NCI-H128 (cell line): Measurements from ENCODE around the gene CNOT6L.
A peak's percentile ranks its signal among the peaks of the same experiment; 100 is the strongest.

ENCODE experiments used
- DNase-seq: peaks from one replicate; lab custom pipeline; 2025; ENCODE audit not compliant: unreplicated experiment; lab: John Stamatoyannopoulos, UW

Gene CNOT6L

GRCh38 chr4:77820649-77821561, 1.7 kb upstream of the CNOT6L start:
- DNase-seq: no peak

- peak; percentile 67 for DNase-seq
Observed at GRCh38 chr4:77819843-77820648, 878 bp upstream of the CNOT6L start.

DNA sequence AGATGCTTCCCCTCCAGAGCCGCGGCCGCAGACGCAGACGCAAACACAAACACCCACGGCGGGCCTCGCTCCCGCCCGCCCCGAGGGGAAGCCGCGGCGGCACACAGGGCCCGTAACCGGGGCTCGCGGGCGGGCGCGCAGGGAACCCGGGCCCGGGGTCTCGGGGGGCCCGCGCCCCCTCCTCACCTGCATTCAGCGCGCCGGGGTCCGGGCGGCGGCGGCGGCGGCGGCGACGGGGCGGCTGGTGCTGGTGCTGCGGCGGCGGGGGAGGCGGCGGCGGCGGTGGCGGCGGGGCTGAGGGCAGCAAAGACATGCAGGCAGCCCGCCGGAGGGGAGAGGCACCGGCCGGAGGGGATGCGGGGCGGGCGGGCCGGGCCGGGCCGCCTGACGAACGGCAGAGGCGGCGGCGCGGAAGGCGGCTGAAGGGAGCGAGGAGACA, 255 bp upstream of the CNOT6L start:
- DNase-seq: no peak

DNA sequence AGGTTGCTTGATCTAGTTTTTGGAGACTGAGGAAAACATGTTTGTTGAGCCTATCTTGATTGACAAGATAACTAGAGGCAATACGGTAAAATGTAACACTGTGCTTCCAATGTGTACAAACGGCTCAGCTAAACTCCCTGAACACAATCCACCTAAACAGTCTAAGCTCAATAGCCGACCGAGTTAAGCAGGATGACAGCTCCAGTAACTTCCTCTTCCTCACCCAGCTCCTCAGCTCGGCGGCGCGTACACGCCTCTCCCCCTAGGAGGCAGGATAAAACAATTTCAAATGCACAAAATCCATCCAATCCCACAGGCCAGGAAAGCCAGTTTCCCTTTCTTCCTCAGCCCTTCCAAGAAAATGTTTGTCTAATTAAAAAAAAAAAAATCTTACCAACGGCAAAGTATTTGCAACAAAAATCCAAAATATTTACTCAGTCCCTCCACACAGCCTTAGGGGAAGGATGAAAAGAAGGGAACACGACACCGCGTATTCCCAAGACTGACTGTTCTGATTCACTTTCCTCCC, 1.0 kb downstream of the CNOT6L start:
- DNase-seq: peak; percentile 33

- DNase-seq: no peak
Observed at GRCh38 chr4:77817304-77818072, 1.7 kb downstream of the CNOT6L start.

DNA sequence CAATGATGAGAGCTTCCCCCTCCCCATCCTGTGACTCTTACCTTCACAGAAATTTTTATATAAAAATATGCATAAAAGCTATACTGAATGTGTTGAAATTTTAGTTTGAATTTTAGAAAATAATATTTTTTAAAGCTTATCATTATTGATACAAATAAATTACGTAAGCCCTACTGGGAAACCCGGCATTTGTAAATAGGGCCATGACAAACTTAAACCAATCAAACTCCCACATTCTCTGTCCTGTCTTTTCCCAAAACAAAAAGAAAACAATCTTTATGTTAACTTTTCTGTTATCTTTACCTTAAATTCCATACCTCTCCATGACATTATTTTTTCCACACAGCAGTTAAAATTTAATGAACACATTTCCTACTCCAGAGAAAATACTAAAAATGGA, 2.6 kb downstream of the CNOT6L start:
- no peak for DNase-seq

DNA sequence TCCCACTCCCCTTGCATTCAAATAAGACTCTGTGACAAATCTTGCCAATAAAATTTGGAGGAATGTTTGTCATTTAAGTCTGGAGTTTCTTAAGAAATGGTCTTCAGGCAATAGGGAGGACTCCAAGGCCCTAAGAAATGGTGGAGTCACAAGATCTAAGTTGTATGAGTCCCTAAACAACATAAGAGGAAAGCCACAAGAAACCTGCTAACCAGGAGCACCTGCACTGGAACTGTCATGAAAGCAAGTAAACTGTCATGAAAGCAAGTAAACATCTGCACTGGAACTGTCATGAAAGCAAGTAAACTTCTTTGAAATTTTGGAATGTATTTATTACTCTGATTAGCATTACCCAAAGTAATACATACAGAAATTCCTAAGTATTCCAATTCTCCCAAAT, 3.5 kb downstream of the CNOT6L start:
- no peak for DNase-seq

DNA sequence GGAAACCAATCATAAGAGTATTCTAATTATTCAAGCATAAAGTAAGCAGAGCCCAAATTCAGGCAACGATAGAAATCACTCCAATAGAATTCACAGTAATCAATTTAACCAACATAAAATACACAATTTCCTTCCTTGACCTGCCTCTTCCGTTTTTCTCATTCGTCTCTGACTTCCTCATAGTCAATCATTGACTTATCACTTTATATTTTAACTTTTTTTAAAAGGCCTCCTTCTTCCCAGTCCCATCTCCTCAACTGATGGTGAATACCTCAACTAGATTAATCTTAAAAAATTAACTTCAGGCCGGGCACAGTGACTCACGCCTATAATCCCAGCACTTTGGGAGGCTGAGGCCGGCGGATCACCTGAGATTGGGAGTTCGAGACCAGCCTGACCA, 13.3 kb downstream of the CNOT6L start:
- no peak for DNase-seq

- DNase-seq: no peak
Observed at GRCh38 chr4:77804471-77804870, 14.7 kb downstream of the CNOT6L start.

DNA sequence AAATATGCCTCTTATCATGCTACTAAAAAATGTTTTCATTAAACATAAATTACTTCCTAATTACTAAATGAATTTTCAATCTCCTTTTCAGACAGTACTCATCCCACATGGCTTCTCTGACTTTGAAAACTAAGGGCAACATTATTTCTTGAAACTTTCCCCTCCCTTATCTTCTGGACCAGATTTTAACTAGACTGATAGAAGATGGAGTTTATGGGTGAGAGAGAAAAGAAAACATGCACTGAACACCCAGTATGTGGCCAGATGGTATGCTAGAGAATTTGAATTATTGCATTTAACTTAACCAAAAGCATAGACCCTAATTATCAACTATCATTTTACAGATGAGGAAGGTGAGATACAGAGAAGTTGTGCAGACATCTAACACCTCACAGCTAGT, 16.8 kb downstream of the CNOT6L start:
- no peak for DNase-seq

DNA sequence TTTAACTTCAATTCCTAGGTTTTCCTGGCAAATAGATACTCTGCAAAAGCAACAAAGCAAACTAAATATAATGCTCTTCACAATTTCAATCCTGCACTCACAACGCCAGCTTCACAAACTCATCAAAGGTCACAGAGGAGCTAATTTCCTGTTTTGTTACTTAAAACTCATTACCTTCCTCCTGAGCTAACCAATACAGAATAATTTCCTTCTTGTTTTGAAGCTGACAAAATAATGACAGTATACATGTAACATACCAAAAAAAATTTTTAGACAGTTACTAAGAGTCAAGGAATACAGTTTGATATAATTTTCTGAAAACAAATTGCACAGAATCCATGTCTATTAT, 17.9 kb downstream of the CNOT6L start:
- DNase-seq: no peak

GRCh38 chr4:77800483-77801259, 18.5 kb downstream of the CNOT6L start:
- no peak for DNase-seq

DNA sequence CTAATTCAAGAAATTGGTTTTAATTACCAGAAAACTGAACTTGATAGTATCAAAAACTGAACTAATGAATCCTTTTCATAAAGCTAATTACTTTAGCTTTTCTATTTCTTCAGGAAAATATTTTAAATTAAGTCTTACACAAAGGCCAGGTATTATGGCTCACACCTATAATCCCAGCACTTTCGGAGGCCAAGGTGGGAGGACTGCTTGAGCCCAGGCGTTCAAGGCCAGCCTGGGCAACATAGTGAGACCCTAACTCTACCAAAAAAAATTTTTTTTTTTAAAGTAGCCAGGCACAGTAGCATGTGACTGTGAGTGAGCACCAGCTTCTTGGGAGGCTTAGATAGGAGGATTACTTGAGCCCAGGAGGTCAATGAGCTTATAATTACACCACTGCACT, 19.1 kb downstream of the CNOT6L start:
- DNase-seq: no peak

GRCh38 chr4:77798385-77798784, 20.8 kb downstream of the CNOT6L start:
- DNase-seq: no peak

DNA sequence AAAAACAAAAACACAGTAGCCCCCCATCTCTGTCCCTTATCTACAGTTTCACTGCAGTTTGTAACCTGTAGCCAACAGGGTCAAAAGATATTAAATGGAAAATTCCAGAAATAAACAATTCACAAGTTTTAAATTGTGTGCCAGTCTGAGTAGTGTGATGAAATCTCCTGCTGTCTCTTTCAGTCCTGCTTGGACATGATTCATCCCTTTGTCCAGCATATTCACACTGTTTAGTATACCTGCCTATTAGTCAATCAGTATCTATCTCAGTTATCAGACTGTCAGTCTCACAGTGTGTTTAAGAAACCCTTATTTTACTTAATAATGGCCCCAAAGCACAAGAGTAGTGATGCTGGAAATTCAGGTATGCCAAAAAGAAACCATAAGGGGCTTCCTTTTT, 21.9 kb downstream of the CNOT6L start:
- no peak for DNase-seq

DNA sequence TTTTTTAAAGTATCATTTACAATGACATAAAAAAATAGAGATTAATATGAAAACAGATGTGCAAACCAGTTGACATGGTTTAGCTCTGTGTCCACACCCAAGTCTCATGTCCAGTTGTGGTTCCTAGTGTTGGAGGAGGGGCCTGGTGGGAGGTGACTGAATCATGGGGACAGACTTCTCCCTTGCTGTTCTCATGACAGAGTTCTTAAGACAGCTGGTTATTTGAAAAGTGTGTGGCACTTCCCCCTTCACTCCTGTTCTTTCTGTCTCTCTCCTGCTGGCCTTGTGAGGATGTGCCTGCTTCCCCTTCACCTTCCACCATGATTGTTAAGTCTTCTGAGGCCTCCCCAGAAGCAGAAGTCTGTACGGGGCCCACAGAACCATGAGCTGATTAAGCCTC, 23.8 kb downstream of the CNOT6L start:
- DNase-seq: no peak

- no peak for DNase-seq
Observed at GRCh38 chr4:77790146-77790545, 29.0 kb downstream of the CNOT6L start.

DNA sequence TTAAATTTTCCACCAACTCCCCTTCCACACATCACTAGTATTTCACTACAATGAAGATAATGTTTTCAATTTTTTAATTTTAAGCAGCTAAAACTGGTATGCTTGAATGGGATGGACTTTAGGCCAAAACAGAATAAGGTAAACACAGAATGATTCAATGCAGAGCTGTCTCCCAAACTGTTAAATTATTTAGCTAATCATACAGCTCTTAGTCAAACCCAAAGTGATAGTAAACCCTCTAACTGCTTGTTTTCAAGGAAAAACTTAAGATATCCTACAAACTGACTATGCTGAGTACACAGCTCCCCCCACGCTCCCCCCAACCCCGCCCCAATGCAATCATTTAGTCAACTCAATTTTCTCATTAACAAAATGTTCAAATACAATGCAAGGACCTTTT, 30.2 kb downstream of the CNOT6L start:
- no peak for DNase-seq

DNA sequence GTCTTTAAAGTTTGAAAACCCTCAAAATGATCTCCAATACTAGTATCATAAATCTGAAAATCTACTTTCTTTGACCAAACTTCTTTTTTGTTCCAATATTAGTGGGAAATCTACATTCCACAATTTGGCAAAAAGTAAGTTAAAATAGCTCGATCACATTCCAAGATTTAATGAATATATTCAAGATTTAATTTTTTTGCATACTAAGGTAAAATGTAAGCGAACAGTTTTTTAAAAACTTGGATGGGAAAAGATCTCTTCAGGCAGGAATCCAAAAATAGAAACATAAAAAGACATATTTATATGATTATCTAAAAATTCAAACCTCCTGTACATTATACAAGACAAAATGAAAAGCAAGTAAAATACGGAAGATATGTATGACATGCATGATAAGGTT, 31.2 kb downstream of the CNOT6L start:
- no peak for DNase-seq

GRCh38 chr4:77785669-77786068, 33.5 kb downstream of the CNOT6L start:
- DNase-seq: no peak
